ENCODE measurements around the gene LTBR.

DNA sequence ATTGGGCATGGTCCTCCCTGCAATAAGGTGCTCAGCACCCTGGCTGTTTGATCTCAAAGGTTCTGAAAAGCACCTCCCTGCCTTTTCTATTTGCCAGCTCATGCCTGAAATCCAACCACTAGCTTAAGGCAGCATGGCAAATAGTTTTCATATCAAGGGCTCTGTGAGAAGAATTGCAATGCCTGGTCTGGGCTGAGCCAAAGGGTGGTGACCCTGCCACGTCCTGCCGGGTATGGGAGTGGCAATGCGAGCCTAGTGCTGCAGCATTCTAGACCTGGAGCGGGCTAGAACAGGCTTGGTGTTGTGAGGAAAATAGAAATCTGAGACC, 6.3 kb upstream of the LTBR start:
- TF ChIP-seq GATA2 (IDR thresholded peaks at IDR 0.05; ENCODE audit: low read depth, low read length) = no peak
- no peak for TF ChIP-seq GATA3 (IDR thresholded peaks at IDR 0.05; ENCODE audit: low read depth, low read length)
